Colonic mucosa (tissue), 4 donors: ENCODE data around the gene WDR82. TPM values are rescaled to one million over a fixed set of nuclear protein-coding genes. Genes with fewer than 3 reads are reported as not detected.

Source experiments
- DNase-seq: peaks from one replicate; pipeline ENCODE4 v3.0.0-alpha.2; 2020
- H3K27ac ChIP-seq: fragments of 200-600 bp; one replicate; pipeline ENCODE4 v1.8.0; 2021
- H3K27me3 ChIP-seq: fragments of 200-600 bp; one replicate; pipeline ENCODE4 v1.8.0; 2021
- H3K36me3 ChIP-seq: fragments of 200-600 bp; one replicate; pipeline ENCODE4 v1.8.0; 2021
- H3K4me1 ChIP-seq: fragments of 200-600 bp; one replicate; pipeline ENCODE4 v1.8.0; 2021; ENCODE audit warnings: mild to moderate bottlenecking
- H3K4me3 ChIP-seq: fragments of 200-600 bp; one replicate; pipeline ENCODE4 v1.8.0; 2021
- H3K9ac ChIP-seq, 2 donors: one replicate each; pipeline ENCODE4 v1.7.0; 2013; ENCODE audit warnings: control low read depth in 2 of 2, low read depth in 2 of 2, low read length in 2 of 2
- H3K9me3 ChIP-seq: fragments of 200-600 bp; one replicate; pipeline ENCODE4 v1.8.0; 2021
- CTCF ChIP-seq: fragments of 200-600 bp; IDR thresholded peaks from one replicate; pipeline ENCODE4 v1.8.0; 2022; ENCODE audit warnings: antibody characterized with exemption, mild to moderate bottlenecking
- intact Hi-C: fragments of 100-400 bp; cut with DNase I; formaldehyde crosslinking; loops from one replicate; pipeline ENCODE4 v1.14.1; 2022
- microRNA-seq: library from miRNA; unstranded; fragments of <30 nt; microRNA quantifications from one replicate; pipeline ENCODE4, GENCODE V29; 2019
- total RNA-seq, 2 donors: library from RNA; stranded (reverse); fragmentation: NEBNext Ultra II Directional in 1 of 2; extraction: Animal tissue kit (Norgen Biotek cat#: 25700) in 1 of 2; gene quantifications; one replicate each; pipeline ENCODE4 v1.2.1, GENCODE V29; 2021
- donor health status: healthy.
- donor health status: DM: no; HTN: no; CAD: no.
- donor health status: DM: no; HTN: no; CAD: no.

Gene WDR82
- total RNA-seq, 2 donors from 2014 or later: 65.7 to 67.0 TPM

DNA sequence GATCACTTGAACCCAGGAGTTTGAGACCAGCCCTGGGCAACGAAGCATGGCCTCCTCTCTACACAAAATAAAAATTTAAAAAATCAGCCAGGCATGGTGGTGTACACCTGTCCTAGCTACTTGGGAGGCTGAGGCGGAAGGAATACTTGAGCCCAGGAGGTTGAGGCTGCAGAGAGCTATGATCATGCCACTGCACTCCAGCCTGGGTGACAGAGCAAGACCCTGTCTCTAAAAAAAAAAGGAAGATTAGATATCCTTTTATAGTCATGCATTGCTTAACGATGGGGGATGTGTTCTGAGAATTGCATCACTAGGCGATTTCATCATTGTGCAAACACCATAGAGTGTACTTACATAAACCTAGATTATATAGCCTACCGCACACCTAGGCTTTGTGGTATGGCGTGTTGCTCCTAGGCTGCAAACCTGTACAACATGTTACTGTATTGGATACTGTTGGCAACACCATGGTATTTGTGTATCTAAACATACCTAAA, 67.9 kb downstream of the WDR82 start:
- Histone ChIP-seq H3K4me3 (no peak overlapping the region), H3K9me3 (no peaks in the 10 kb centered on the region), H3K36me3 (peaks cover 44% of the 10 kb centered on the region), H3K9ac (no peak overlapping the region), H3K27me3 (no peaks in the 10 kb centered on the region), H3K27ac (no peak overlapping the region), H3K4me1 (no peaks in the 10 kb centered on the region)
- intact Hi-C loops: loop anchor here (10.0 kb wide), 1 partner anchor 56 kb away; the partner anchor contains the start of gene POC1A
- DNase-seq: peak; percentile 46
- TF ChIP-seq CTCF: no peak

DNA sequence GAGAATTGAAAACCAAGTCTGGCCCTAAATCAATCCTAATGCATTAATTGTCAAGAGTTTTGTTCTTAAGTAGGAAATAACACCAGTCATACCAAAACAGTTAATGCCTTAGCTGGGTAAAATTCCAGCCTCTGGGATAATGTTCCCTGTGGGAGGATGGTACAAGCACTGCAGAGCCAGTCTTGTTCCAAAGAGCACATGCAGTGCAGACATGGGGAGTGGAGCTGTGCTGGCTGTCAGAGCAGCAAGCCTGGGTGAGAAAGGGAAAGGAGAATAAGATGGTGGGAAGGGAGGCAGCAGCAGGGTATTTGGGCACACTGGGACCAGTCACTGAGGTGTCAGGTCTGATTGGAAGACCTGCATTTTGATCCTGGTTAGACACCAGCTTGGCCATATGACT, 68.4 kb downstream of the WDR82 start:
- H3K9me3 ChIP-seq: no peaks in the 10 kb centered on the region
- no peak overlapping the region for H3K27ac ChIP-seq
- H3K4me3 ChIP-seq: no peak overlapping the region
- no peak for DNase-seq
- peaks cover 50% of the 10 kb centered on the region for H3K36me3 ChIP-seq
- H3K9ac ChIP-seq: peak overlapping the region in 1 of 2 donors; percentile 15
- no peaks in the 10 kb centered on the region for H3K27me3 ChIP-seq
- no peak for TF ChIP-seq CTCF
- intact Hi-C loops: loop anchor here (10.0 kb wide), 1 partner anchor 55 kb away; the partner anchor contains the start of gene POC1A
- no peaks in the 10 kb centered on the region for H3K4me1 ChIP-seq

- intact Hi-C loops: no loop called here
- Histone ChIP-seq H3K27me3 (no peaks in the 10 kb centered on the region), H3K4me3 (no peak overlapping the region), H3K4me1 (no peaks in the 10 kb centered on the region), H3K36me3 (peaks cover 53% of the 10 kb centered on the region), H3K27ac (no peak overlapping the region), H3K9me3 (no peaks in the 10 kb centered on the region), H3K9ac (no peak overlapping the region)
- no peak for TF ChIP-seq CTCF
- no peak for DNase-seq
Observed at GRCh38 chr3:52208556-52208955, 69.9 kb downstream of the WDR82 start.

GRCh38 chr3:52205727-52206372, 72.6 kb downstream of the WDR82 start:
- no peak for TF ChIP-seq CTCF

More at GRCh38 chr3:52205727-52206372, 72.6 kb downstream of the WDR82 start:
- no peaks in the 10 kb centered on the region for H3K4me1 ChIP-seq
- H3K27me3 ChIP-seq: no peaks in the 10 kb centered on the region
- peaks cover 50% of the 10 kb centered on the region for H3K36me3 ChIP-seq
- H3K27ac ChIP-seq: no peak overlapping the region
- intact Hi-C loops: no loop called here
- H3K9me3 ChIP-seq: no peaks in the 10 kb centered on the region
- DNase-seq: no peak
- H3K4me3 ChIP-seq: no peak overlapping the region
- no peak overlapping the region for H3K9ac ChIP-seq

Small RNAs within 50 kb of the gene (microRNA-seq; reads per million reads assigned to microRNA genes)
- gene MIR135A1 (2.2 reads per million), gene MIRLET7G (116,417 reads per million, percentile 100 among the genes with 10 or more reads in this experiment)

Other genes with a start within 250 kb of the WDR82 start
- 1 to 10 TPM; 9.5 to 9.8 TPM for gene DUSP7, start 222.1 kb downstream of the WDR82 start, total RNA-seq
- gene POC1A, start 124.2 kb downstream of the WDR82 start, total RNA-seq: 10 to 100 TPM in 1 of 2 donors, 1 to 10 TPM in 1; 7.6 to 33.7 TPM
- gene ALAS1, start 80.5 kb downstream of the WDR82 start, total RNA-seq: 100 to 1,000 TPM in 1 of 2 donors, 10 to 100 TPM in 1; 90.6 to 103 TPM
- gene TLR9, start 53.0 kb downstream of the WDR82 start, total RNA-seq: under 1 TPM; 0.25 to 0.27 TPM
- gene TWF2, start 39.5 kb downstream of the WDR82 start, total RNA-seq: 10 to 100 TPM; 44.2 to 45.0 TPM
- gene PPM1M, start 32.9 kb downstream of the WDR82 start, total RNA-seq: 1 to 10 TPM; 5.4 to 8.1 TPM
- gene GLYCTK, start 9.2 kb upstream of the WDR82 start, total RNA-seq: 10 to 100 TPM; 45.2 to 63.2 TPM
- gene DNAH1, start 37.7 kb upstream of the WDR82 start, total RNA-seq: 1 to 10 TPM; 7.0 to 9.1 TPM
- gene BAP1, start 131.4 kb upstream of the WDR82 start, total RNA-seq: 10 to 100 TPM; 65.6 to 95.1 TPM
- 10 to 100 TPM in 1 of 2 donors, 1 to 10 TPM in 1; 8.7 to 10.9 TPM for gene PHF7, start 132.0 kb upstream of the WDR82 start, total RNA-seq
- 1 to 10 TPM; 2.4 to 2.6 TPM for gene SEMA3G, start 166.5 kb upstream of the WDR82 start, total RNA-seq
- gene TNNC1, start 175.4 kb upstream of the WDR82 start, total RNA-seq: 1 to 10 TPM; 1.1 to 1.5 TPM
- gene NISCH, start 177.0 kb upstream of the WDR82 start, total RNA-seq: 10 to 100 TPM; 43.2 to 60.5 TPM
- 10 to 100 TPM; 41.1 to 46.5 TPM for gene STAB1, start 216.7 kb upstream of the WDR82 start, total RNA-seq